Measurements from ENCODE around the gene CPEB3. TPM values are rescaled to one million over a fixed set of nuclear protein-coding genes. Genes with fewer than 3 reads are reported as not detected.
"Not testable (repeated sequence)": the region's sequence is repeated elsewhere in the genome, so short reads cannot be mapped to it uniquely, and the experiment has no call there.

The CPEB3 gene
- total RNA-seq, 2 donors from 2014 or later = 1.7 to 2.2 TPM

GRCh38 chr10:92045641-92046106 is 245.2 kb downstream of the CPEB3 start:
- H3K36me3 Mint-ChIP-seq (ENCODE audit: insufficient read depth in 2 of 2) = no peaks in the 10 kb centered on the region
- no peaks in the 10 kb centered on the region for H3K9me3 Mint-ChIP-seq
- H3K4me3 Mint-ChIP-seq = no peak overlapping the region
- DNase-seq = no peak
- H3K4me1 Mint-ChIP-seq (ENCODE audit: low read depth) = peaks cover 10% of the 10 kb centered on the region
- no peak for ATAC-seq (replicated peaks in 1 of 2)
- H3K27ac Mint-ChIP-seq = no peak overlapping the region
- H3K27me3 Mint-ChIP-seq (ENCODE audit: low read depth) = no peaks in the 10 kb centered on the region

- H3K27ac Mint-ChIP-seq = no peak overlapping the region
Observed at GRCh38 chr10:92042541-92042940, 248.3 kb downstream of the CPEB3 start.

GRCh38 chr10:92038949-92039348 is 251.9 kb downstream of the CPEB3 start:
- ATAC-seq (replicated peaks in 1 of 2) (no peak), DNase-seq (no peak)
- no peaks in the 10 kb centered on the region for H3K4me1 Mint-ChIP-seq (ENCODE audit: low read depth)
- H3K36me3 Mint-ChIP-seq (ENCODE audit: insufficient read depth in 2 of 2) = peaks cover under 1 to 4% of the 10 kb centered on the region in 2 donors
- no peak overlapping the region for H3K27ac Mint-ChIP-seq
- H3K27me3 Mint-ChIP-seq (ENCODE audit: low read depth) = no peaks in the 10 kb centered on the region
- H3K9me3 Mint-ChIP-seq = no peaks in the 10 kb centered on the region
- no peak overlapping the region for H3K4me3 Mint-ChIP-seq

More at GRCh38 chr10:92042541-92042940, 248.3 kb downstream of the CPEB3 start:
- no peak overlapping the region for H3K4me3 Mint-ChIP-seq
- H3K4me1 Mint-ChIP-seq (ENCODE audit: low read depth) = peaks cover under 1% of the 10 kb centered on the region
- H3K36me3 Mint-ChIP-seq (ENCODE audit: insufficient read depth in 2 of 2) = no peaks in the 10 kb centered on the region
- ATAC-seq (replicated peaks in 1 of 2) (no peak), DNase-seq (no peak)
- H3K27me3 Mint-ChIP-seq (ENCODE audit: low read depth) = no peaks in the 10 kb centered on the region
- no peaks in the 10 kb centered on the region for H3K9me3 Mint-ChIP-seq

- not testable (repeated sequence) for H3K4me3 Mint-ChIP-seq; H3K9me3 Mint-ChIP-seq; DNase-seq; H3K27me3 Mint-ChIP-seq (ENCODE audit: low read depth); ATAC-seq (replicated peaks in 1 of 2); H3K27ac Mint-ChIP-seq; H3K4me1 Mint-ChIP-seq (ENCODE audit: low read depth)
- H3K36me3 Mint-ChIP-seq (ENCODE audit: insufficient read depth in 2 of 2) = peaks cover 3 to 25% of the 10 kb centered on the region in 2 donors
Observed at GRCh38 chr10:92033070-92033469, 257.8 kb downstream of the CPEB3 start.

- Mint-ChIP-seq H3K9me3 (no peaks in the 10 kb centered on the region), H3K36me3 (ENCODE audit: insufficient read depth in 2 of 2) (peaks cover 5 to 36% of the 10 kb centered on the region in 2 donors), H3K27me3 (ENCODE audit: low read depth) (no peaks in the 10 kb centered on the region), H3K27ac (no peak overlapping the region), H3K4me3 (no peak overlapping the region), H3K4me1 (ENCODE audit: low read depth) (peaks cover 8% of the 10 kb centered on the region)
- no peak for ATAC-seq (replicated peaks in 1 of 2)
- DNase-seq = no peak
Observed at GRCh38 chr10:92031580-92031979, 259.3 kb downstream of the CPEB3 start.

- H3K27me3 Mint-ChIP-seq (ENCODE audit: low read depth) = no peaks in the 10 kb centered on the region
- H3K9me3 Mint-ChIP-seq = no peaks in the 10 kb centered on the region
- no peak overlapping the region for H3K4me3 Mint-ChIP-seq
- H3K27ac Mint-ChIP-seq = no peak overlapping the region
- DNase-seq (no peak), ATAC-seq (replicated peaks in 1 of 2) (no peak)
- peaks cover 4 to 31% of the 10 kb centered on the region in 2 donors for H3K36me3 Mint-ChIP-seq (ENCODE audit: insufficient read depth in 2 of 2)
- H3K4me1 Mint-ChIP-seq (ENCODE audit: low read depth) = peaks cover 8% of the 10 kb centered on the region
Observed at GRCh38 chr10:92027141-92027540, 263.7 kb downstream of the CPEB3 start.

- not testable (repeated sequence) for H3K27ac Mint-ChIP-seq; H3K27me3 Mint-ChIP-seq (ENCODE audit: low read depth); H3K9me3 Mint-ChIP-seq; DNase-seq; H3K4me1 Mint-ChIP-seq (ENCODE audit: low read depth); H3K4me3 Mint-ChIP-seq; ATAC-seq (replicated peaks in 1 of 2)
- H3K36me3 Mint-ChIP-seq (ENCODE audit: insufficient read depth in 2 of 2) = peaks cover 4 to 16% of the 10 kb centered on the region in 2 donors
Observed at GRCh38 chr10:92025340-92025739, 265.5 kb downstream of the CPEB3 start.

- no peaks in the 10 kb centered on the region for H3K9me3 Mint-ChIP-seq
- no peak for ATAC-seq (replicated peaks in 1 of 2)
- no peak for DNase-seq
- peaks cover 4 to 16% of the 10 kb centered on the region in 2 donors for H3K36me3 Mint-ChIP-seq (ENCODE audit: insufficient read depth in 2 of 2)
- H3K4me3 Mint-ChIP-seq = no peak overlapping the region
- H3K4me1 Mint-ChIP-seq (ENCODE audit: low read depth) = peaks cover 8% of the 10 kb centered on the region
- H3K27me3 Mint-ChIP-seq (ENCODE audit: low read depth) = no peaks in the 10 kb centered on the region
- H3K27ac Mint-ChIP-seq = no peak overlapping the region
Observed at GRCh38 chr10:92024700-92025099, 266.2 kb downstream of the CPEB3 start.

- no peak overlapping the region for H3K4me3 Mint-ChIP-seq
- no peaks in the 10 kb centered on the region for H3K9me3 Mint-ChIP-seq
- peaks cover 15% of the 10 kb centered on the region for H3K4me1 Mint-ChIP-seq (ENCODE audit: low read depth)
- no peak overlapping the region for H3K27ac Mint-ChIP-seq
- DNase-seq (no peak), ATAC-seq (replicated peaks in 1 of 2) (no peak)
- peaks cover 10 to 32% of the 10 kb centered on the region in 2 donors for H3K36me3 Mint-ChIP-seq (ENCODE audit: insufficient read depth in 2 of 2)
- no peaks in the 10 kb centered on the region for H3K27me3 Mint-ChIP-seq (ENCODE audit: low read depth)
Observed at GRCh38 chr10:92014620-92015019, 276.3 kb downstream of the CPEB3 start.

GRCh38 chr10:92011560-92012214 is 279.2 kb downstream of the CPEB3 start:
- ATAC-seq (replicated peaks in 1 of 2) (peak; percentile 100), DNase-seq (no peak)
- H3K36me3 Mint-ChIP-seq (ENCODE audit: insufficient read depth in 2 of 2) = peaks cover 7 to 17% of the 10 kb centered on the region in 2 donors
- H3K9me3 Mint-ChIP-seq = no peaks in the 10 kb centered on the region
- peaks cover 11% of the 10 kb centered on the region for H3K4me1 Mint-ChIP-seq (ENCODE audit: low read depth)
- H3K4me3 Mint-ChIP-seq = no peak overlapping the region
- H3K27ac Mint-ChIP-seq = peak overlapping the region; percentile 13
- H3K27me3 Mint-ChIP-seq (ENCODE audit: low read depth) = no peaks in the 10 kb centered on the region

- Mint-ChIP-seq H3K4me3 (no peak overlapping the region), H3K9me3 (no peaks in the 10 kb centered on the region), H3K4me1 (ENCODE audit: low read depth) (peaks cover 11% of the 10 kb centered on the region), H3K36me3 (ENCODE audit: insufficient read depth in 2 of 2) (peaks cover 7 to 14% of the 10 kb centered on the region in 2 donors), H3K27me3 (ENCODE audit: low read depth) (no peaks in the 10 kb centered on the region), H3K27ac (no peak overlapping the region)
- DNase-seq (no peak), ATAC-seq (replicated peaks in 1 of 2) (no peak)
Observed at GRCh38 chr10:92010047-92010735, 280.7 kb downstream of the CPEB3 start.

GRCh38 chr10:92009445-92009844 is 281.4 kb downstream of the CPEB3 start:
- H3K4me3 Mint-ChIP-seq = no peak overlapping the region
- H3K4me1 Mint-ChIP-seq (ENCODE audit: low read depth) = peaks cover 11% of the 10 kb centered on the region
- H3K36me3 Mint-ChIP-seq (ENCODE audit: insufficient read depth in 2 of 2) = peaks cover 9 to 20% of the 10 kb centered on the region in 2 donors
- DNase-seq (no peak), ATAC-seq (replicated peaks in 1 of 2) (no peak)
- no peaks in the 10 kb centered on the region for H3K9me3 Mint-ChIP-seq
- H3K27ac Mint-ChIP-seq = no peak overlapping the region
- no peaks in the 10 kb centered on the region for H3K27me3 Mint-ChIP-seq (ENCODE audit: low read depth)

GRCh38 chr10:92005978-92006377 is 284.9 kb downstream of the CPEB3 start:
- peaks cover 0 to under 1% of the 10 kb centered on the region in 2 donors for H3K9me3 Mint-ChIP-seq
- peaks cover 5% of the 10 kb centered on the region for H3K4me1 Mint-ChIP-seq (ENCODE audit: low read depth)
- H3K27ac Mint-ChIP-seq = no peak overlapping the region
- H3K27me3 Mint-ChIP-seq (ENCODE audit: low read depth) = no peaks in the 10 kb centered on the region
- DNase-seq (no peak), ATAC-seq (replicated peaks in 1 of 2) (no peak)
- H3K4me3 Mint-ChIP-seq = no peak overlapping the region
- peaks cover 12 to 22% of the 10 kb centered on the region in 2 donors for H3K36me3 Mint-ChIP-seq (ENCODE audit: insufficient read depth in 2 of 2)
